HG03060 (cell line): ENCODE measurements around the gene AGAP5.

Experiments
- ATAC-seq: cut with Tn5 transposase; IDR thresholded peaks from one replicate; pipeline ENCODE4 v1.9.1; 2021; ENCODE audit warnings: low read depth, moderate number of reproducible peaks; ENCODE audit not compliant: unreplicated experiment

Gene AGAP5

GRCh38 chr10:73634421-73634820, 63.5 kb downstream of the AGAP5 start:
- ATAC-seq: no peak

DNA sequence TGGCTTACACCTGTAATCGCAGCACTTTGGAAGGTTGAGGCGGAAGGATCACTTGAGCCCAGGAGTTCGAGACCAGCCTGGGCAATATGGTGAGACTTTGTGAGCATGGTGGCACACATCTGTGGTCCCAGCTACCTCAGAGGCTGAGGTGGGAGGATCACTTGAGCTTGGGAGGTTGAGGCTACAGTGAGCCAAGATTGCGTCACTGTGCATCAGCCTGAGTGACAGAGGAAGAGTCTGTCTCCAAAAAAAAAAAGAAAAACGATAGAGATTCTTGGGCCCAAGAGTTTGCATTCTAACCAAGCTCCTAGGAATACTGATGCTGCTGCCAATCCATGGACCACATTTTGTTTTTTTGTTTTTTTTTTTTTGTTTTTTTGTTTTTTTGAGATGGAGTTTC, 68.7 kb downstream of the AGAP5 start:
- no peak for ATAC-seq

DNA sequence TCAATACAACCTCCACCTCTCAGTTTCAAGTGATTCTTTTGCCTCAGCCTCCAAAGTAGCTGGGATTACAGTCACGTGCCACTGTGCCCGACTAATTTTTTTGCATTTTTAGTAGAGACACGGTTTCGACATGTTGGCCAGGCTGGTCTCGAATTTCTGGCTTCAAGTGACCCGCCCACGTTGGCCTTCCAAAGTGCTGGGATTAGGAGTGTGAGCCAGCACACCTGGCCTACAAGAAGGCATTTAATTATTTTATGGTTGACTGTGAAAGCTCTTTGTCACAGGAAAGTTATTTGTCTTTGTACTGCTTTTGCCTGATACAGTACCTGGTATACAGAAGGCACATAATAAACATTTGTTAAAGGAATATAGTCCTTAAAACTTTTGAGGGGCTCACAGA, 69.5 kb downstream of the AGAP5 start:
- no peak for ATAC-seq

- ATAC-seq: no peak
Observed at GRCh38 chr10:73627300-73627699, 70.6 kb downstream of the AGAP5 start.

- peak; percentile 95 for ATAC-seq
Observed at GRCh38 chr10:73625884-73626752, 71.8 kb downstream of the AGAP5 start.

- no peak for ATAC-seq
Observed at GRCh38 chr10:73625004-73625883, 72.7 kb downstream of the AGAP5 start.
